A204.1 (cell line): ENCODE results near the gene MYH3.
"Not testable (repeated sequence)": the region's sequence is repeated elsewhere in the genome, so short reads cannot be mapped to it uniquely, and the experiment has no call there.

Source experiments
- FAIRE-seq: peaks from 2 replicates; lab custom pipeline; 2012; peaks lifted over from hg19 to GRCh38; lab: Jason Lieb, UNC

Gene MYH3

DNA sequence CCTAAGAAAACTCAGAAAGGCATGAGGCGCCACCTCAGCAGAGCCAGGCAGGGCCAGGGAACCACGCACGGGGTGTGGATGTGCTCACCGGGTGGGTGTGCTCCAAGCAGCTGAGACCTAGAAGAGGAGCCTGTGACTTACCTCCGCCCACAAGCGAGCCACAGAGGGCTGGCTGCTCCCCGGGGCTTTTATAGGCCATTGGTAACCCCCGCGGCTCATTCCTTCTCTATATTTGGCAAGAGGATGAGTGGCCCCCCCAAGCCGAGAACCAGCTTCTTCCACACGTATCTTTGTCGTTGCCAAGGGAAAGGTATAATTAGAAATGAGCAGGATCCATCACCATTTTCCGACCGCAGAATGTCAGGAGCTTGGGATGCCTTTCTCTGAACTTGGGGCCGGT, at the start of gene MYH3:
TSS of gene MYH3 (minus strand) at position 162 of the 400 bp plus-strand sequence. CDS start 2,245 bp downstream, outside the sequence.
- FAIRE-seq, result no peak

DNA sequence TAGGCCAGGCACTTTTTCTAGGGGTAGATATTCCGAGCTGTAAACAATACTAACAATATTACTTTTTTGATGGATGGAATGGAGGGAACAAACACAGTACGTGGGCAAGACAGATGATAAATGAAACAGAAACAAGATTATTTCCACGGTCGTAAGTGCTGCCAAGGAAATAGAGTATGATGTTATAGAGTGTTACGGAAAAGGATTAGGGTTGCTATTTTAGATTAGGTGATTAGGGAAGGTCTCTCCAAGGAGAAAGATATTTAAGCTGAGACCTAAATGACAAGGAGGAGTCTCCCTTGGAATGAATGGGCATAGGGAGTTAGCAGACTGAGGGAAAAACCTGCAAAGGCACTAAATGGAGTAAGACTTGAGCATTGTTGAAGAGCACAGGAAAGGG, 48.6 kb upstream of the MYH3 start:
- FAIRE-seq, result no peak

DNA sequence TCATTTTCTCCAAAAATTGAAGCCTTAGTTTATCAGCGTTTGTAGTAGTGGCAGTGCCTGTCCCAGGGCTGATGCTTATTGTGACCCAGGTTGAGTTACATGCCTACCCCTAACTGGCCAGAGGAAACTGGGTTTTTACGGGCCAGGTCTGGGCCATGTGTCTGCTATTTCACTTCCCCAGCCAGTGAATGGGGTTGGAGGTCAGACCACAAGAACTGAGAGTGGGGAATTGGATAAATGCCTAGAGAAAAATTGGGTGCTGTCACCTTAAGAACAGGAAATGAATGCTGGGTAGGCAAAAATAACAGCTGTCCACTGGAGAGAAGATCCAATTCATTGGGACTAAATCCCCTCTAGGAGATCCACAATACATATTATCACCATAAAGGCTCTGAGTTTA, 45.5 kb upstream of the MYH3 start:
- no peak for FAIRE-seq

DNA sequence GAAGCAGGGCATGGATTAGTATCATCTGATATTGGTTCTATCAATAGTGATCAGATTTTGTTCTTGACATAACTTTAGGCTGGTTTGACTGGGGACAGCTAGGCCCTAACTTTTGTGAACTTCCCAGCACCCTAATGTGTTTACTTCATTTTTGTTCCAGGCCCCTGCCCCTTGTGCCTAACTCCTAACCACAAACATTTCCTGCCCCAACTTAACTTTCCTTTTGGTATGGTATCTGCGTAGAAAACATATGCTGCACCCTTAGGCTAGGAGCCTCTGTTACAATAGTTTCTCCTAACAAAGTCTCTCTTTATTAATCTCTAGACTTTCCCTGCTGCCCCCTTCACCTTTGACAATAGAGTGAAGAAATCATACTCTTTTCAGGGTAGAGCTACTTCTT, 42.7 kb upstream of the MYH3 start:
- FAIRE-seq, result no peak

- FAIRE-seq, result no peak
These were observed 41.1 kb upstream of the MYH3 start for GRCh38 chr17:10698096-10698818.

DNA sequence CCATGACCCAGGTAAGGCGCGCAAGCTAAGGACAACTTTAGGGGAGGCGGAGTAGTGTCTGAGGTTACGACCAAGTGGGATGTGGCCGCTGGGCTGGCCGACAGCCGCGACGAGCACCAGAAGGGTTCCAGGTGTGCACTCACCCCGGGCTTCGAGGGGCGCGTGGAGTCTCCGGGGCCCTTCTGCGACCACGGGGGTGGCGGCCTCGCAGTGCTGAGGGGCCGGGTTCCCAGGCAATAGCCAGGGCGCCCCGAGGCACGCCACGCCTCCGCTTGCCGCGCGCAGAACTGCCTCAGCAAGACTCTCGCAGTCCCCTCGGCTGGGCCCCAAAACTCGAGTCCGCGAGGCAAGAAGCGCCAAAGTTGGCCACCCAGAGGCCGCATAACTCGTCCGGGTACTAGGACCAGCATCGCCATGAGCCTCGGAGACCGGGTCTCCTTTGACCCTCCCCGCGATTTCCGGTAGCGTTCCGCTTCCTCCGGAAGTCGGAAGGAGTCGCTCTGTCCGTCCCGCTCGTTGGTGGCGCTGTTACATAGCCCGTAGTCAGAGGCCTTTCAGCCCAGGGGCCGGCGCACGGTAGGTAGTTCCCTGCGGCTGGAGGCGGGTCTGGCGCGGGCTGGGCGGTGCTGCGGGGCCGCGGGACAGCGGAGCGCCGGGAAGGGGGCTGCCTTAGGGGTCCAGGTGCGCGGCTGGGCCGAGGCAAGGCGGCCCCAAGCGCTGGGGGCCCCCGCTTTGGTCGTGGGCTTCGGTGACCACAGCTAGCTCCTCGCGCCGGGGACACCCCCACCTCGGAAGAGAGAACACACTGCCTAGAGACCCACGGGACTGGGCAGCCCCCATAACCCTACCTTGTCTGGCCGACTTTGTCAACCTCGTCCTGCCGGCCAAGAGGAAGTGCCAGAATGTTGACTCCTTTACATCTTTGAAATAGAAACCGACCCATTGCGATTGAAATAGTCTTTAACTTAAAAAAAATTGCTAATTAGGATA, 40.3 kb upstream of the MYH3 start, which contains the start of the genes ADPRM and SCO1:
TSS of gene ADPRM (plus strand) at position 503 of the 990 bp plus-strand sequence. CDS start 7,333 bp downstream, outside the sequence.
TSS of gene SCO1 (minus strand) at position 442 of the 990 bp plus-strand sequence. CDS start at position 416, 26 bp downstream.
- FAIRE-seq, result peak; percentile 84

DNA sequence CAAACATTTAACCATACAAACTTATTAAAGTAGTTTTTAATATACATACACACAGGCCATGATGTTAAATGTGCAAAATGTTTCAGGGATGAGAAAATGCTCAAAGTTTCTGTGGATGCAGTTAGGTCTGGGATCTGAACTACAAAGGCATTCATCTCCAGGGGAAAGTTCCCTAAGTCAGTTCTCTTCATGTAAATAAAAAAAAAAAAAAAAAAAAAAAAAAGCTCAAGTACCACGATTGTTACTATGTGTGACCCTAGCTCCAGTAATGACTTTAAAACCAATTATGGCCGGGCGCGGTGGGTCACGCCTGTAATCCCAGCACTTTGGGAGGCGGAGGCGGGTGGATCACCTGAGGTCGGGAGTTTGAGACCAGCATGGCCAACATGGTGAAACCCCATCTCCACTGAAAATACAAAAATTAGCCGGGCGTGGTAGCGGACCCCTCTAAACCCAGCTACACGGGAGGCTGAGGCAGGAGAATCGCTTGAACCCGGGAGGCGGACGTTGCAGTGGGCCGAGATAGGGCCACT, 38.8 kb upstream of the MYH3 start:
- FAIRE-seq, result not testable (repeated sequence)

DNA sequence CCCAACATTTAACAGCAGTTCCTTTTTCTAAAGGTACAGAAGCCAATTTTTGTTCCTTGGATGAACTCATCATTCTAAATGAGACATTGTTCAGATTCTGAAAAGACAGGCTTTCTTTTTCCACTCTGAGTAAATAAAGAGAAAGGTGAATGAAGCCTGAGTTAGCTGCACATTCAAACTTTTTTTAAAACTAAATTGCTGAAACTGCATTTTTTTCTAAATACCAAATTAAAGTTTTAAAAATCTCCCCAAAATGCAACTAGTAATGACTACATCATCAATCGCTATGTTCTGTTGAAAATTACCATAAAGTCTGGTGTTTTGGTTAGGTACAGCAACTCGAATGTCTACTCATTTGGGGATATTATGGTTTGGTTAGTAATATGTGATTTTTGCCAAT, 30.4 kb upstream of the MYH3 start:
- no peak for FAIRE-seq

DNA sequence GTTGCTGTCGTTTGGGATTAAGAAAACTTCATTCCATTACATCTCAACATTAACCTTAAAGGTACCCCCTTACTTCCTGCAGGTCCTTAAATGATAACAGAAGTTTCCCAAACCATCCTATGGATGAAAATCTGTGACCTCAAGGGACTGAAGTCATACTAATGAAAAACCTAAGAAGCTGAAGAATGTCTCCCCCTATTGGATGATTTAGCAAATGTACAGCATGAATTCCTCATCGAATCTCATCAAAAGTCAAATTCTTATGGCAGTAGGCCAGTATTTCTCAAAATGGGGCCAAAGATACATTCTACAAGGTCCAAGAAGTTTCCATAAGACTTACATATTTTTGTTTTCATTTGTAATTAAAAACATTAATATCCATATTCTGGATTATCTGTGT, 26.7 kb upstream of the MYH3 start:
- no peak for FAIRE-seq

DNA sequence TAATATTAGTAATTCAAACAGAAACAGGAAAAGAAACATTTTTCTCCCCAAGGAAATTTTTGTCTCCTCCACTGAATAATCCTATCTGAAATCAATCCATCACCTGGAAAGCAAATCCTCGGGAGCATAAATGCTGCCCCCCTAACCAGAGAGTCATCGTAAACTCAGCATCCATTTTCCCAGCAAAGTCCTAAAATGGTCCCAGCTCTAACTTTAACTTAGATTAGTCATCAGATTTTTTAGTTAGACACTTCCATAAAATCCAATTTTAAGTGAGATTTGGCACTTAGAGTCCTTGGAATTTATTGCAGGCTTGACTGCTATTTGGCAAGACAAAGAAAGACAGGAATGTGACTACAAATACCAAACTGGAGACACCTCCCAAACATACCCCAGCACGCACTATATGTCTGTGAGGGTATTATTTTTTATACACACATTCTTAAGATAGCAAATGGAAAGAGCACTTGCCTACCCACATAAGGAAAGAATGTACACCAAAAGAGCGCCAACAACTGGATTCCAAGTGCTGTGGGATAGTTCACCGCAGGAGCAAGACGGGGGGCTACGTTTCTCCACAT, 24.8 kb upstream of the MYH3 start:
- no peak for FAIRE-seq

DNA sequence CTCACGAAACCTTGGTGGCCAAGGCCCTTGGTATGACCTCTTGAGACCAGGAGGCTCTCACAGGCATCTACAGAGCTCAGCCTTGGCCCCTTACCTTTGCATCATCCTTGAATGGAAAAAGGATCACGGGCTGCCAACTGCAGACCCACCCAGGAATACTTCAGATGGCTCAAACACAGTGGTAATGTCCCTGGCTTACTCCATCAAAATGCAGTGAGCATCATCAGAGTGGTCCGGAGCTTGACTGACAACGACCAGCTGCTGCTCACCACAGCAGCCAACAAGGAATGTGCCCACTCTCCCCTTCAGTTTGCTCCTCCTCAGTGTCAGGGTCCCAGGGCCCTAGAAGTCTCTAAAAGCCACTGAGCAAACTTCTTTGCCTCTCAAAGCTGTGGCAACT, 17.6 kb upstream of the MYH3 start:
- FAIRE-seq, result no peak

GRCh38 chr17:10673312-10673711, 16.2 kb upstream of the MYH3 start:
- FAIRE-seq, result no peak

- FAIRE-seq, result no peak
These were observed 11.7 kb upstream of the MYH3 start for GRCh38 chr17:10668775-10669174.

- no peak for FAIRE-seq
These were observed 9.8 kb upstream of the MYH3 start for GRCh38 chr17:10666906-10667305.

- no peak for FAIRE-seq
These were observed 7.5 kb upstream of the MYH3 start for GRCh38 chr17:10664571-10664970.

GRCh38 chr17:10663231-10663630, 6.1 kb upstream of the MYH3 start:
- no peak for FAIRE-seq

- no peak for FAIRE-seq
These were observed 4.3 kb upstream of the MYH3 start for GRCh38 chr17:10661437-10661836.

DNA sequence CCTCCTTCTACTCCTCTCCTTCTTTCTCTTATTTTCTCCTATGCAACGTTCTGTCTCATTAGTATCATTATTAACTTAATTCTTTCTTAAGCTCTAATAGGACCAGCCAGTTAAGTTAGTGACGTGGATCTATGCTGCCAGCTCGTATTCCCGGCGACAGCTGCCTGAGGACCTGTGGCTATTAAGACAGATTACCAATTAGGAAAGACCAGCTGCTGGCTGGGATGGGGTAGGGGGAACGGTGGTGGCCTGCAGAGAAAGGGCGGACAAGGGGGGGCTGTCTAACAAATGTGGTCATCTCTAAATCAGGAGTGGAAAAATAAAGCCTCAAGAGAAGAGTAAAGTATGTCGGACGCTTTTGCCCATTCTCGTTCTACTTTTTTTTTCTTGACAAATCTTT, 770 bp upstream of the MYH3 start:
- FAIRE-seq, result no peak

- no peak for FAIRE-seq
These were observed 3.1 kb downstream of the MYH3 start for GRCh38 chr17:10653987-10654386.

GRCh38 chr17:10652984-10653659, 4.0 kb downstream of the MYH3 start:
- no peak for FAIRE-seq

DNA sequence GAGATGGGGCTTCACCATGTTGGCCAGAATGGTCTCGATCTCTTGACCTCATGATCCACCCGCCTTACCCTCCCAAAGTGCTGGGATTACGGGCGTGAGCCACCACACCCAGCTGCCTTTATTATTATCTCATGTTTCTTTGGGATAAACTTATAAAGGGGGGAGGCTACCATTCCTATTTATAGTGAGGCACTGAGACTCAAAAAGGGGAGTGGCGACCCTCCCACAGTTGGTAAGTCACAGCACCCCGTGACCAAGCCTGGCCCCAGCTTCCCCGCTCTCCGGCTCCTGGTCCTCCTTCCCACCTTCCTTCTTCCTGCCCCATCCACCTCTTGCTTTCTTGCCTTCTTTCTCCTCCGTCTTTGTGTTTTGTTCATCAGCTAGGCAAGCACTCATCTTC, 5.2 kb downstream of the MYH3 start:
- FAIRE-seq, result no peak

- no peak for FAIRE-seq
These were observed 7.5 kb downstream of the MYH3 start for GRCh38 chr17:10649602-10650001.
